ENCODE data around the gene PRRC2B. TPM values are rescaled to one million over a fixed set of nuclear protein-coding genes. Genes with fewer than 3 reads are reported as not detected.
A peak's percentile ranks its signal among the peaks of the same experiment; 100 is the strongest.

PRRC2B gene
- total and polyA plus RNA-seq, 2 of the 13 experiments (the other 11 are each of a cell fraction or from before 2014, with no cell fraction given) = 20.8 to 37.4 TPM

DNA sequence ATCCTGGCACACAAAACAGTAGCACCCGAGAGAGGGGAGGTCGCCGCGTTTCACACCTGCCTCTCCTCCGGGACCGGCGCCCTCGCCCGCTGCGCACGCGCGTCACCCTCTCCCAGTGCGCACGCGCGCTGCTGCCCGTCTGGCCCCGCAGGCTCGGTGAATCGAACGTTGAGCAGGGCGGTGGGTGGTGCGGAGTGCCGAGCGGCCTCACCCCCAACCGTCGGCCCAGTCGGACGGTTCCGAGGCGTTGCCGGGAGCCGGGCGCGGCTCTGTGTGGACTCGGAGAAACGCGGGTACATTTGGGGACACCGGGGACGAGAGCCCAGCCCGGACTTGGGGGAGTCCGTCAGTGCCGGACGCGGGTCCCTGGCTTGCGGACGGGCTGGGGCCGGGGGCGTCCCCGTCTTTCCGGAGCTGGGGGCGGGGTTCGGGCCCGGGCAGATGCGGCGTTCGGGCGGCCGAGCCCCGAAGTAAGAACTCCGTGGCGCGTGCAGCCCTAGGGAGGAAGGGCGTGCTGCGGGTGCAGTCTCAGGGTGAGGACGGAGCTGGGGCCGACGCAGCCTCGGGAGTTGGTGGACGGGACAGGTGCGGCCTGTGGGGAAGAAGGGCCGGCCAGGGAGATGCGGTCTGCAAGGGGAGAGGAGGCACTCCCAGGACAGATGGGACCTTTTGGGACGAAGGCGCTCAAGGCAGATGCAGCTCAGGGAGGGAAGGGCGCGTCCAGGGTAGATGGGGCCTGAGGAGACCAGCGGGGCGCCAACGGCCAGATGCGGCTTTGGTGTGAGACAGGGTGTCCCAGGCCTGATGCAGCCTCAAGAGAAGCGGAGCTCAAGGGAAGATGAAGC, 109.1 kb downstream of the PRRC2B start, which contains the start of gene POMT1 (continued):
- TF ChIP-seq, protein P1, sequence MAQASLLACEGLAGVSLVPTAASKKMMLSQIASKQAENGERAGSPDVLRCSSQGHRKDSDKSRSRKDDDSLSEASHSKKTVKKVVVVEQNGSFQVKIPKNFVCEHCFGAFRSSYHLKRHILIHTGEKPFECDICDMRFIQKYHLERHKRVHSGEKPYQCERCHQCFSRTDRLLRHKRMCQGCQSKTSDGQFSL (CRISPR knock-in tag; IDR thresholded peaks at IDR 0.05) = peak; percentile 98
- TF ChIP-seq, protein P2, sequence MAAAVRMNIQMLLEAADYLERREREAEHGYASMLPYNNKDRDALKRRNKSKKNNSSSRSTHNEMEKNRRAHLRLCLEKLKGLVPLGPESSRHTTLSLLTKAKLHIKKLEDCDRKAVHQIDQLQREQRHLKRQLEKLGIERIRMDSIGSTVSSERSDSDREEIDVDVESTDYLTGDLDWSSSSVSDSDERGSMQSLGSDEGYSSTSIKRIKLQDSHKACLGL (CRISPR knock-in tag; IDR thresholded peaks at IDR 0.05) = peak; percentile 39; the same call in 1 of the 2 replicates
- no peak for TF ChIP-seq ZNF660 (CRISPR knock-in tag; IDR thresholded peaks at IDR 0.05; ENCODE audit: borderline replicate concordance, low read depth)
- no peak for TF ChIP-seq ONECUT2 (CRISPR knock-in tag; IDR thresholded peaks at IDR 0.05)
- peak; percentile 25; the same call in 1 of the 2 replicates for TF ChIP-seq SAFB2 (CRISPR knock-in tag; IDR thresholded peaks at IDR 0.05; ENCODE audit: borderline replicate concordance, low read depth)
- TF ChIP-seq, protein P3, sequence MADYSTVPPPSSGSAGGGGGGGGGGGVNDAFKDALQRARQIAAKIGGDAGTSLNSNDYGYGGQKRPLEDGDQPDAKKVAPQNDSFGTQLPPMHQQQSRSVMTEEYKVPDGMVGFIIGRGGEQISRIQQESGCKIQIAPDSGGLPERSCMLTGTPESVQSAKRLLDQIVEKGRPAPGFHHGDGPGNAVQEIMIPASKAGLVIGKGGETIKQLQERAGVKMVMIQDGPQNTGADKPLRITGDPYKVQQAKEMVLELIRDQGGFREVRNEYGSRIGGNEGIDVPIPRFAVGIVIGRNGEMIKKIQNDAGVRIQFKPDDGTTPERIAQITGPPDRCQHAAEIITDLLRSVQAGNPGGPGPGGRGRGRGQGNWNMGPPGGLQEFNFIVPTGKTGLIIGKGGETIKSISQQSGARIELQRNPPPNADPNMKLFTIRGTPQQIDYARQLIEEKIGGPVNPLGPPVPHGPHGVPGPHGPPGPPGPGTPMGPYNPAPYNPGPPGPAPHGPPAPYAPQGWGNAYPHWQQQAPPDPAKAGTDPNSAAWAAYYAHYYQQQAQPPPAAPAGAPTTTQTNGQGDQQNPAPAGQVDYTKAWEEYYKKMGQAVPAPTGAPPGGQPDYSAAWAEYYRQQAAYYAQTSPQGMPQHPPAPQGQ (CRISPR knock-in tag; IDR thresholded peaks at IDR 0.05; ENCODE audit: borderline replicate concordance) = no peak
- TF ChIP-seq, protein P4, sequence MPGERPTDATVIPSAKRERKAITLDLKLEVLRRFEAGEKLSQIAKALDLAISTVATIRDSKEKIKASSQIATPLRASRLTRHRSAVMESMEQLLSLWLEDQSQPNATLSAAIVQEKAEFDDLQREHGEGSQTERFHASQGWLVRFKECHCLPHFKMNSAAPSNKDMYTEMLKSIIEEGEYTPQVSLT (CRISPR knock-in tag; IDR thresholded peaks at IDR 0.05; ENCODE audit: borderline replicate concordance, low read depth) = no peak
- no peak for TF ChIP-seq ZNF24 (IDR thresholded peaks at IDR 0.05)
- TF ChIP-seq KMT2B (CRISPR knock-in tag; IDR thresholded peaks at IDR 0.05) = peak; percentile 90
- TF ChIP-seq NFATC3 (CRISPR knock-in tag; IDR thresholded peaks at IDR 0.05) = peak; percentile 56; the same call in 1 of the 2 replicates
- TF ChIP-seq, protein P5, sequence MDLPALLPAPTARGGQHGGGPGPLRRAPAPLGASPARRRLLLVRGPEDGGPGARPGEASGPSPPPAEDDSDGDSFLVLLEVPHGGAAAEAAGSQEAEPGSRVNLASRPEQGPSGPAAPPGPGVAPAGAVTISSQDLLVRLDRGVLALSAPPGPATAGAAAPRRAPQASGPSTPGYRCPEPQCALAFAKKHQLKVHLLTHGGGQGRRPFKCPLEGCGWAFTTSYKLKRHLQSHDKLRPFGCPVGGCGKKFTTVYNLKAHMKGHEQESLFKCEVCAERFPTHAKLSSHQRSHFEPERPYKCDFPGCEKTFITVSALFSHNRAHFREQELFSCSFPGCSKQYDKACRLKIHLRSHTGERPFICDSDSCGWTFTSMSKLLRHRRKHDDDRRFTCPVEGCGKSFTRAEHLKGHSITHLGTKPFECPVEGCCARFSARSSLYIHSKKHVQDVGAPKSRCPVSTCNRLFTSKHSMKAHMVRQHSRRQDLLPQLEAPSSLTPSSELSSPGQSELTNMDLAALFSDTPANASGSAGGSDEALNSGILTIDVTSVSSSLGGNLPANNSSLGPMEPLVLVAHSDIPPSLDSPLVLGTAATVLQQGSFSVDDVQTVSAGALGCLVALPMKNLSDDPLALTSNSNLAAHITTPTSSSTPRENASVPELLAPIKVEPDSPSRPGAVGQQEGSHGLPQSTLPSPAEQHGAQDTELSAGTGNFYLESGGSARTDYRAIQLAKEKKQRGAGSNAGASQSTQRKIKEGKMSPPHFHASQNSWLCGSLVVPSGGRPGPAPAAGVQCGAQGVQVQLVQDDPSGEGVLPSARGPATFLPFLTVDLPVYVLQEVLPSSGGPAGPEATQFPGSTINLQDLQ (CRISPR knock-in tag; IDR thresholded peaks at IDR 0.05) = no peak; the same call in 1 of the 2 replicates
- TF ChIP-seq, protein P6, sequence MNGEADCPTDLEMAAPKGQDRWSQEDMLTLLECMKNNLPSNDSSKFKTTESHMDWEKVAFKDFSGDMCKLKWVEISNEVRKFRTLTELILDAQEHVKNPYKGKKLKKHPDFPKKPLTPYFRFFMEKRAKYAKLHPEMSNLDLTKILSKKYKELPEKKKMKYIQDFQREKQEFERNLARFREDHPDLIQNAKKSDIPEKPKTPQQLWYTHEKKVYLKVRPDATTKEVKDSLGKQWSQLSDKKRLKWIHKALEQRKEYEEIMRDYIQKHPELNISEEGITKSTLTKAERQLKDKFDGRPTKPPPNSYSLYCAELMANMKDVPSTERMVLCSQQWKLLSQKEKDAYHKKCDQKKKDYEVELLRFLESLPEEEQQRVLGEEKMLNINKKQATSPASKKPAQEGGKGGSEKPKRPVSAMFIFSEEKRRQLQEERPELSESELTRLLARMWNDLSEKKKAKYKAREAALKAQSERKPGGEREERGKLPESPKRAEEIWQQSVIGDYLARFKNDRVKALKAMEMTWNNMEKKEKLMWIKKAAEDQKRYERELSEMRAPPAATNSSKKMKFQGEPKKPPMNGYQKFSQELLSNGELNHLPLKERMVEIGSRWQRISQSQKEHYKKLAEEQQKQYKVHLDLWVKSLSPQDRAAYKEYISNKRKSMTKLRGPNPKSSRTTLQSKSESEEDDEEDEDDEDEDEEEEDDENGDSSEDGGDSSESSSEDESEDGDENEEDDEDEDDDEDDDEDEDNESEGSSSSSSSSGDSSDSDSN (CRISPR knock-in tag; IDR thresholded peaks at IDR 0.05) = peak; percentile 91
- TF ChIP-seq, protein P7, sequence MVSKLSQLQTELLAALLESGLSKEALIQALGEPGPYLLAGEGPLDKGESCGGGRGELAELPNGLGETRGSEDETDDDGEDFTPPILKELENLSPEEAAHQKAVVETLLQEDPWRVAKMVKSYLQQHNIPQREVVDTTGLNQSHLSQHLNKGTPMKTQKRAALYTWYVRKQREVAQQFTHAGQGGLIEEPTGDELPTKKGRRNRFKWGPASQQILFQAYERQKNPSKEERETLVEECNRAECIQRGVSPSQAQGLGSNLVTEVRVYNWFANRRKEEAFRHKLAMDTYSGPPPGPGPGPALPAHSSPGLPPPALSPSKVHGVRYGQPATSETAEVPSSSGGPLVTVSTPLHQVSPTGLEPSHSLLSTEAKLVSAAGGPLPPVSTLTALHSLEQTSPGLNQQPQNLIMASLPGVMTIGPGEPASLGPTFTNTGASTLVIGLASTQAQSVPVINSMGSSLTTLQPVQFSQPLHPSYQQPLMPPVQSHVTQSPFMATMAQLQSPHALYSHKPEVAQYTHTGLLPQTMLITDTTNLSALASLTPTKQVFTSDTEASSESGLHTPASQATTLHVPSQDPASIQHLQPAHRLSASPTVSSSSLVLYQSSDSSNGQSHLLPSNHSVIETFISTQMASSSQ (IDR thresholded peaks at IDR 0.05; ENCODE audit: low read depth) = no peak
- TF ChIP-seq, protein P7 (CRISPR knock-in tag; IDR thresholded peaks at IDR 0.05; ENCODE audit: borderline replicate concordance) = peak; percentile 70
